GM20000 (cell line): ENCODE data around the gene MAMDC4.

ENCODE experiments used
- DNase-seq: peaks from one replicate; pipeline ENCODE4 v3.0.0; 2012; ENCODE audit warnings: low spot score
- CTCF ChIP-seq: IDR thresholded peaks from 2 replicates; pipeline ENCODE4 v1.5.1; 2012; ENCODE audit warnings: mild to moderate bottlenecking, control low read depth; ENCODE audit errors: extremely low read depth, missing control alignments

The MAMDC4 gene

DNA sequence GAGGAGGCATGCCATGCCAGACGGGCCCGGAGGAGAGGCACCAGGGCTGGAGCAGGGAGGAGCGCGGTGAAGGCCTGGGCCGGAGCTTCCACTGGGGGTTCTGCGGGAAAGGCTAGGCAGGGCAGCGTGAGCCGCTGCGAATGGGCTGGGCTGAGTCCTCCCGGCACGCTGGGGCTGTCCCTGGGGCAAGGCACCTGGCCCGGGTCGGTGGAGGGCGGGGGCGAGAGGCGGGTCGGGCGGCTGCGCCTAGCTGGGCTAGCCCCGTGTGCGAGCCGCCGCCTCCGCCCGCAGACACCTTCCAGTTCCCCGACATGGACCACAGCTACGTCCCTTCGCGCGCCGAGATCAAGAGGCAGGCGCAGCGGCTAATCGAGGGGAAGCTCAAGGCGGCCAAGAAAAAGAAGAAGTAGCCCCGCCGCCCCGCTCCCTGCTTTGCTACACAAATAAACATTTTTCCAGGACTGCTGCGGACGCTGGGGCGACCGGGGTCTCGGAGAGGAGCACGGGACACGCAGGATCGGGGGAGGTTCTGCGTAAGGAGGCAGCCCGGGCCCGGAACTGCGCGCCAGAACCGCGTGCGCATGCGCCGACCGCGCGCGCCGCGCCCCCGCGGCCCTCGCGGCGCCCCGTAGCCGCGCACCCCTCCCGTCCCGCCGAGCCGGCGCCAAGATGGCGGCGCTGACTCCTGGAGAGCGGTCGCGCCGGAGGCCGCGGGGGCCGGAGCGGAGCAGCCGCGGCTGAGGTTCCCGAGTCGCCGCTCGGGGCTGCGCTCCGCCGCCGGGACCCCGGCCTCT, 44.7 kb upstream of the MAMDC4 start, which contains the start of gene RABL6:
TSS of gene RABL6 (plus strand) at position 668 of the 794 bp plus-strand sequence. CDS start 249 bp downstream, outside the sequence.
- TF ChIP-seq CTCF = no peak
- DNase-seq = peak; percentile 100

DNA sequence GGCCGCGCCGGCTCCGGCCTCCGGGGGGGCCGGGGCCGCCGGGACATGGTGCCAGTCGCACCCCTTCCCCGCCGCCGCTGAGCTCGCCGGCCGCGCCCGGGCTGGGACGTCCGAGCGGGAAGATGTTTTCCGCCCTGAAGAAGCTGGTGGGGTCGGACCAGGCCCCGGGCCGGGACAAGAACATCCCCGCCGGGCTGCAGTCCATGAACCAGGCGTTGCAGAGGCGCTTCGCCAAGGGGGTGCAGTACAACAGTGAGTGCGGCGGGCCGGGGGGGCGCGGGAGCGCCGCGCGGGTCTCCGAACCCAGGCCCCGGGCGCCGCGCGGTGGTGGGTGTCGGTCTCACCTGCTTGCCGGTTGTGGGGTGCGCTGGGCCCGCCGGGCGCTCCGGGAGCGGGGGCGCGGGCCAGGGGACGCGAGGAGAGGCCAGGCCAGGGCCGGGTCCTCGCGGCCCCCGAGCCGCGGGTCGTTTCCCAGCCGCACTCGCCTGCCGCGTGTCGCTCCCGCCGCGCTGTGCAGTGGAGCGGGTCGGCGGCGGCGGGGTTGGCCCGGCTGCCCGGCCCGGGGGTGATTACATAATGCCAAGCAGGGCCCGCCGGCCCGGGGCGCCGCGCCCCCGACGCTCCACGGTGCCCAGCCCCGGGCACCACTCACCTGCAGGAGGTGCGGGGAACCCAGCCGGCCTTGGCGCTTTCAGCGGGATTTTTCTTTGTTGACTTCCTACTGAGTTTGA, 43.9 kb upstream of the MAMDC4 start:
- DNase-seq = peak; percentile 67
- peak; percentile 0 for TF ChIP-seq CTCF

- TF ChIP-seq CTCF = no peak
- DNase-seq = no peak
Measured at GRCh38 chr9:136808806-136809158, 43.4 kb upstream of the MAMDC4 start.

DNA sequence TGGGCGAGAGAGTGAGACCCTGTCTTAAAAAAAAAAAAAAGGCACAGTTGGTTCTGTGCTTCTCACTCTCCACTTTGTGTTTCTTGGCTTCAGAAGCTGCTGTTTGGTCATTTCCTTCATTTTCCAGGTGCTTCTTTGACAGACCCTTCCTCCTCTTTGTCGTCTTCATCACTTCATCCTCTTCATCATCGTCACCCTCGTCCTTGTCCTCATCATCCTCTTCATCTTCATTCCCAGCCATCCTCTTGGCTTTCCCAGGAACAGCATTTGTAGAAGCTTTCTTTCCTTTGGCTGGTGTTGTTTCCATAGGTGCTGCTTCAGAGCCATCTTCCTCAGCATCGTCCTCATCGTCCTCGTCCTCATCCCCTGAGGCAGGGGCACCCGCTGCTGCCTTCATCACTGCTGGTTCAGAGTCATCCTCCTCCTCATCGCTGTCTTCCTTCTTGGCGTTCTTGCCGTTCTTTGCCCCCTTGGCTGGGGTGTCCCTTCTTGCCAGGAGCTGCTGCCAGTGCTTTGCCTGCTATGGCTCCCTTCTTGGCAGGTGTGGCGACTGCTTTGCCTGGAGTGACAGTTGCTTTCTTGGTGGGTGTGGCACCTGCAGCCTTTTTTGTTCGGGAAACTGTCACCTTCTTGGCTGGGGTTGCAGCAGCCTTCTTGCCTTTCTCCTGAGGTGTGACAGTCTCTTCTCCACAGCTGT, 37.3 kb upstream of the MAMDC4 start:
- no peak for TF ChIP-seq CTCF
- no peak for DNase-seq

- no peak for DNase-seq
- TF ChIP-seq CTCF = no peak
Measured at GRCh38 chr9:136815422-136815782, 36.7 kb upstream of the MAMDC4 start.

DNA sequence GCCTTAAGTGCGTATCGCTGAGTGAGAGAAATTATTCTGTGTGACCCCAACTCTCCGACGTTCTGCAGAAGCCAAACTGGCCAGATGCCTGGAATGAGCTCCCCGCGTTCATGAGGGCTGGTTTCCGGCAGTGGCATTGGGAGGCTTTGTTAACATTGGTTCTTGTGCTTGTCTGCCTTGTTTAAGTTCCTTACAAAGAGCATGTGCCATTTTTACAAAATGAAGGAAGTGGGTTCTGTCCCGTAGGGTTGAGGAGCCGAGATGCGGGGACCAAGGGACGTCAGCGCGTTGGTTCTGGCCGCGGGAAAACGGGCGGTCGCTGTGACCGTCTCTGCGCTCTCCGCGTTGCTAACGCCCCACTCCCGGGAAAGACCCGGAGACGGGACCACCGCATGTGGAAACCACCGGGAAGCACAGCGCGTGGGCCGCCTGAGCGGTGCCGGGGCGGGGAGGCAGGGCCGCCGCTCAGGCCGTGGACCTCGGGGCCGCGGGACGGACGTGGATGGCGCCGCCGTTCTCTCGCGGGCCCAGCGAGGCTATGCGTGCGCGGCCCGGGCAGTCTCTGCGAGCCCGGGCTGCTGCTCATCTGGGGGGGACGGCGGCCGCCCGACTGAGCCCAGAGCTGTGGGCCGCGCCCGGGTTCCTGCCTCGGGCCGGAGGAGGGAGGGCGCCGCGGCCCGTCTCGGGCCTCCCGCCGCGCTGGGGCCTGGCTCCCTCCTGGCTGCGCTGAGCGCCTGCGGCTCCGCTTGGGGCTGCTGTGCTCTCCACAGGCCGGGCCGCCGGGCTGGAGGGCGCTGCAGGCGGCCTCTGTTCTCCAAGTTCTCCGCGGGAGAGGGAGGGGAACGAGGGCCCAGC, 30.9 kb upstream of the MAMDC4 start:
- no peak for DNase-seq
- TF ChIP-seq CTCF = no peak
